NCI-H446 (cell line): ENCODE measurements around the gene SDK1.

Experiments
- DNase-seq, 2 experiments: peaks; one replicate each; lab custom pipeline; 2025; lab: John Stamatoyannopoulos, UW

Gene SDK1

DNA sequence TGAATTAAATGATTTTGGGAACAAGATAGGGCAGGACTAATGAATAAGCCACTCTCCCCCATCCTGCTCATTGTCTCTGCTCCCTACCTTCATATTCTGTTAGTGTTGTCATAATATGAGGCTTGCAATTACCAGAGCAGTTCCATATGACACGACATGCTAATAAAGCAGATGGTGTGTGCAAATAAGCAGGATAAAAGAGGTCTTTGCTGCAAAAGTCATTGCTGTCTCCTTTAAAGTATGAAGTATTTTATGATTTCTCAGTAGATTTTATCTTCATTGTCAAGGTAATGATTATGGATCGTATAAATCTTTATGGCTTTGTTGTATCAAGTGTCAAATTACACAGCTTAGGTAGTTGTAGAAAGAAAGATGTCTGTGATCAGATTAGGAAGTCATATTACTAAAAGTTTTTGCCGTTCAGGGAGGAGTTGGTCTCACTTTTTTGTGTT lies 114.8 kb downstream of the SDK1 start:
- DNase-seq = no peak

DNA sequence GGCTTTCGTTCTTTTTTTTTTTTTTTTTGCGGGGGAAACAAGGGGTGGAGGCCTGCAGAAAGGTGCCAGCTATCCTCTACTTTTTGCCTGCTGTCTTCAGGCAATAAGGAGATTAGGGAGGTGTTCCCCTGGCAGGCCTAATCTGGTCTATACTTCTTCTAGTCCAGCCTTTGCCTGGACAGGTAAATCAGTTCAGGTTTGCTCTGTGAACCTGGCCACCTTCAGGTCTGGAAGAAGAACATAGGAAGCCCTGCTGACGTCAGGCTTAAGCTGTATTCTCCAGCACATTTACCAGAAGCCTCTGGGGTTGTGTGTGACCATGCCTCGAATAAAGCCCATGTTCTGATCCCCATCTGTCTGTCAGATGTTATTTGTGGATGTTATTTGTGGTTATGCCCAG lies 115.4 kb downstream of the SDK1 start:
- no peak for DNase-seq

- DNase-seq = no peak
Measured at GRCh38 chr7:3425087-3425486, 124.0 kb downstream of the SDK1 start.

GRCh38 chr7:3426064-3426463 lies 125.0 kb downstream of the SDK1 start:
- DNase-seq = no peak

- DNase-seq = no peak
Measured at GRCh38 chr7:3427957-3428356, 126.9 kb downstream of the SDK1 start.

DNA sequence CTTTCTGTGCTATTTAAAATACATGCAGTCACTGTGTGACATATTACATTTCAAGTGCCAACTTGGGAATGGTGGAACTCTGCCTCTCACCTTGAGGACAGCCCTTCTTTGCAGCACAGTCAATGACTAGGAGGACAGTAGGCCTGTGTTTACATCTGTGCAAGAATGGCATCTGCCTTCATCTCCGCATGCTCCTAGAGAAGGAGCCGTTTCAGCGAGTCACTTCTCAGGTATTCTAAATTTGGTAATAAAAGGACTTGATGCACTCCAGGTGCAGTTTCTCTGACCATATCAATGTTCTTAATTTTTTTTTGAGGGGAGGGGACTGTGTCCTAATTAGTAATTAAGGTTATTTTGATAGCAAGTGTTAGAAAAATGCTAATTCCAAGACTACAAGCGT lies 128.9 kb downstream of the SDK1 start:
- no peak for DNase-seq

DNA sequence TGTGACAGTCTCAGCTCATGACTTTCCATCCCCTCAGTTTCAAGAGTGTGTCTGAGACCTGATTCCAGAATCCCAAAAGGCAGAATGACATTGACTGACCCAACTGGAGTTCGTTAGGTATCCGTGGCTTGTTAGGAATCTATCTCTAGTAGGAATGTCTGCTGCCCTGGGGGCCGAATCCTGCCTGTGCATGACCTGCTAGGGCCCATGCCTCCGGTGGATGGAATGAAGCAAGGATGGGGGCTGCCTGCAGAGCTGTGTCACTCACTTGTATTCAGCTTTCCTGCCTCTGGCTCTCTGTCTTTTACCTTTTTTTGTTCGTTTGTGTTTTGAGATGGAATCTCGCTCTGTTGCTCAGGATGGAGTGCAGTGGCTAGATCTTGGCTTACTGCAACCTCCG lies 129.5 kb downstream of the SDK1 start:
- no peak for DNase-seq

DNA sequence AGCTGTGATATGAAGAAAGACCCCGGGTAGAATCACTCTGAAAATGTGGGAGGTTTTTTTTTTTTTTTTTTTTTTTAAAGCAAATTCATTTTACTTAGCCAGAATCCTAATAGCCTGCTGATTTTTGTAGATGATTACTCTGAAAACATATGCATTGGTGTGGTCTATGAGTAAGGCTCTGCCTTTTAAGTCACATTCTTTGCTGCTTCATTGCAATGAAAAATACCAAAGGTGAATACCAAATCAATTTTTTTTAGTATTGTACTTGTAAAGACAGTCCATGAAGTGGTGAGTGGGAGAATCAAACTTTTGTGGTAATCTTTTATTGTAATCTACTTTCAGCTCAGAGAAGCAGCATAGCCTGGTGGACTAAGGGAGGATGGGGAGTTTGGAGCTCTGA lies 130.3 kb downstream of the SDK1 start:
- no peak for DNase-seq

DNA sequence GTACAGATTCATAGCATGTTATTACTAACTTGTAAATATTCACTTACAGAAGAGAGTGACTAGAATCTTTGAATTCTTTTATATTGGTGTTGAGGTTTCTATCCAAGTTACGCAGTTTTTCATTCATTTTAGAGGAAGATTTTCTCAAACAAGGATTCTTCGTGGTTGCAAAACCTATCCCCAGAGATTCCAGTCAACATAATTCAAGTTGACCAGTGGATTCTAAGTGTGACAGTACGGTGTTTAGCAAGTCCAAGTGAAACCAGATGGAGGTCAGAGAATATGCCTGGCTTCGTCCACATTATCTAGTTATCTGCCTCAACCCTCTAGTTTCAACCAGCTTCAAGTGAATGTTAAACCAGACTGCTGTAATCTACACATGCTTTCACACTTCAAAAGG lies 131.9 kb downstream of the SDK1 start:
- DNase-seq = no peak

DNA sequence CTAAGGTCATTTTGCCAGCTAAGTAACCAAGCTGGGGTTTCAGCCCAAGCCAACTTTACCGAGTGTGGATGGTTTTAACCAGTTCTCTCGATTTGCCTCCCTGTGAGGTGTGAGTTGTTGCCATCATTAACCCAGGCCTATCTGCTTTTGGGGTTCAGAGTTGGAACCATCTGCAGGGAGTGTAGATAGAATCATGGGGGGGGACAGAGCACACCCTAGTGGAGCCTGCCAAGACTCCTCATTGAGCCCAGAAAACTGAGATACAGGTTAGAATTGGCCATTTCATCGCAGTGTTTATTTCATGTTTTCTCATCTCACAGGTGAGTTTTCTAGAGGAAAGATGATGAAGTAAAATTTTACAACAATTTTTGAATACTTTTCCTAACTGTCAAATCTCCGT lies 133.6 kb downstream of the SDK1 start:
- DNase-seq = no peak

DNA sequence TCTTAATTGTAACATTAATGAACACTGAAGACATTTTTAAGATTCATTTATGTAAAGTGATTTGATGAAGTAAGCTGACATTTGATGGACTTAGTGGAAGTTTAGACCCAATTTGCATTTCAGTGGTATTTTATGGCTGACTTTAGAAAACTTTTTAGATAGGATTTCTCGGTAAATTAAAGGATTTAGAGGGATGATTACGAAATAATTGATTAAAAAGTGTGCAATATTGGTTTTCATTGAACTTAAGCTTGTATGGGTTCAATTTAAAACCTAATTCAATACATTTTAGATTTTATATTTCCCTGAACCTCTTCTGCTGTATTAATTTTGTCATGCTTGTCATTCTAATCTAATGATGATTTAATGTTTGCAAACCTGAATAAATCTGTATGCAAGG lies 135.1 kb downstream of the SDK1 start:
- no peak for DNase-seq

DNA sequence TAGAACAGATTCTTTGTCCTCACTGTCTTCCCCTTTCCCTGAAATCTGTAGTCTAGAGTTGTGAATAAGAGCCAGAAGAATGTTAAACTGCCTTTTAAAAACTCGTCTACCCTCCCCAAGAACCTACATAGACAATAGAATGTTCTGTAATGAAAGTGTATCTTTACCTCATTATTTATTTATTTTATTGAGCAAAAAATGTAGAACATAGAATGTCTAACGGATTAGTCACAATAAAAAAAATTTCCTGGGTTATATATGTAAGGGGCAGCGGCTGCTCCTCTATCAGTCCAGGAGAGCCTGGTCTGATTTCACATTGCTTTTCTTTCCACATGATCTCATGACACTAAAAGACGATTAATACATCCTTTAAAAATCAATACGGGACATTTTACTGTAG lies 135.7 kb downstream of the SDK1 start:
- DNase-seq = no peak

DNA sequence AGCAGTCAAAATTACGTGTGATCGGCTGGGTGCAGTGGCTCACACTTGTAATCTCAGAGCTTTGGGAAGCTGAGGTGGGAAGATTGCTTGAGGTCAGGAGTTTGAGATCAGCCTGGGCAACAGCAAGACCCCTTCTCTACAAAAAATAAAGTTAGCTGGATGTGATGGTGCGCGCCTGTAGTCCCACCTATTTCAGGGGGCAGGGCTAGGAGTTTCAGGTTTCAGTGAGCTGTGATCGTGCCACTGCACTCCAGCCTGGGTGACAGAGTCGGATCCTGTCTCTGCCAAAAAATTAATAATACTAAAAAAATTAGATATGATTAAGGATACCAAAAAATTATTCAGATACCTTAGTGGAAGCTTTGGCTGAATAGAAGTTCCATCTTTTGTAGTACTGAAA lies 136.4 kb downstream of the SDK1 start:
- DNase-seq = no peak

DNA sequence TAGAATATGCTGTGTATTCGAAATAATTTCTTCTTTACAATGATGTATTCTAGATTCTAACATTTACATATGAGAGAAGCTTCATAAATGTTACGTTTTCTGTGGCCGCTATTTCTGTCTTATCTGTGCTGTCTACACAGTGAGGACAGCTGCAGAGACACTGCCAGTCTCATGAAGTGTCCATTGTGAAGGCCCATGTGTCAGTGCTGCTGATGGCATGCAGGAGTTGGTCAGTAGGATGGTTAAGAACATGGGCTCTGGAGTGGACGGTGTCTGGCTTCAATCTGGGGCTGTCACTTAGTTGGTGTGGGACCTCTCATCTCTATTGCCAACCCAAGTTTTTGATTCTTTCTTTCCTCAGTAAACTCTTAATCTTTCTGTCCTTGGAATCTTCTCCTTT lies 137.3 kb downstream of the SDK1 start:
- no peak for DNase-seq

GRCh38 chr7:3439333-3440030 lies 138.4 kb downstream of the SDK1 start:
- peak in 1 of 2 experiments; percentile 5 for DNase-seq

DNA sequence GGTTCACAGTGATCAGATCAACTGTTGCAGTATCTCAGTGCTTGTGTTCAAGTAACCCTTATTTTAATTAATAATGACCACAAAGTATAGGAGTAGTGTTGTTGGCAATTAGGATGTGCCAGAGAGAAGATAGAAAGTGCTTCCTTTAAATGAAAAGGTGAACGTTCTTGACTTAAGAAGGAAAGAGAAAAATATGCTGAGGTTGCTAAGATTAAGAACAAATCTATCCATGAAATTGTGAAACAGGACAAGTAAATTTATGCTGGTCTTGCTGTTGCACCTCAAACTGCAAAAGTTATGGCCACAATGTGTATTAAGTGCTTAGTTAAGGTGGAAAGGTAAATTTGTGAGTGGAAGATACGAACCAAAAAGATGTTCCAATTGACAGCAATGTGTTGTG lies 139.5 kb downstream of the SDK1 start:
- no peak for DNase-seq

GRCh38 chr7:3443716-3444115 lies 142.7 kb downstream of the SDK1 start:
- no peak for DNase-seq

GRCh38 chr7:3446786-3447185 lies 145.7 kb downstream of the SDK1 start:
- DNase-seq = no peak

- no peak for DNase-seq
Measured at GRCh38 chr7:3451701-3452100, 150.6 kb downstream of the SDK1 start.

GRCh38 chr7:3453398-3453797 lies 152.3 kb downstream of the SDK1 start:
- no peak for DNase-seq

GRCh38 chr7:3455806-3456595 lies 154.9 kb downstream of the SDK1 start:
- no peak for DNase-seq

DNA sequence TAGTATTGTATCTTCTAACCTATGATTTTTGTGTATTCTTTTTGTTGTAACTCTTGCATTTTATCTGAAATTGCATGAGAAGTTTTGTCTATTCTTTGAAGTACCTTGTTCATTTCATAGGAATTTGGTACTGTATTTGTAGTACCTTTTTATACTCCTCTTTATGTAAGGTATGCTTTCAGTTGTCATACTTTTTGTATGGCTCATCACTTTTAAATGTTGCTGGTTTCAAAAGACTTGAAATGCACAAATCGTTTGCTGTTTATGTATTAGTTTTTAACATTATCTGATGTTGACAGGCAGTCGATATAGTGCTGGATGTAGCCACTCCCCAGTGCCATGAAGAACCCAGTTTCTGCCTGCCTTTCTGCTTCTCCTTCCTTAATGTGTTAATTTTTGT lies 158.1 kb downstream of the SDK1 start:
- DNase-seq = no peak

GRCh38 chr7:3461923-3462322 lies 160.9 kb downstream of the SDK1 start:
- no peak for DNase-seq

DNA sequence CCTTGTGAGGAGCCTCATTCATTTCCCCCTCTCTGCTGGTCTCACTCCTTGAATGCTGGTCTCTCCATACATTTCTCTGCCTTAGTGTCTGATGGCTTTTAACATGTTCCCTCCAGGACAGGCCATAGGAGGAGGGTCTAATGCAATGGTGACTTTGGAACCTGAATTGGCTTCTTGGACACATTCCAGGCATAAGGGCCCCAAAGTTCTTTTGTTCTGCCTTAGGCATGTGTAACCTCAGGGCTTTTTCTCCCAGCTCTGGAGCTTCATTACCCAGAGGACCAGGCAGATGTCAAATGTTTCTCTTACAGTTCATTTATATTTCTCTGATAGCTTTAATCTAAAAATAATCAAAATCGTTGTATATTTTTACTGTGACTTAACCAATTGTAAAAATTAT lies 162.6 kb downstream of the SDK1 start:
- no peak for DNase-seq
